Measurements from ENCODE around the gene SERPING1. TPM values are rescaled to one million over a fixed set of nuclear protein-coding genes. Genes with fewer than 3 reads are reported as not detected.

The SERPING1 gene
- polyA plus RNA-seq, 1 of the 3 experiments (the other 2 are of a cell fraction): 4.5 TPM

DNA sequence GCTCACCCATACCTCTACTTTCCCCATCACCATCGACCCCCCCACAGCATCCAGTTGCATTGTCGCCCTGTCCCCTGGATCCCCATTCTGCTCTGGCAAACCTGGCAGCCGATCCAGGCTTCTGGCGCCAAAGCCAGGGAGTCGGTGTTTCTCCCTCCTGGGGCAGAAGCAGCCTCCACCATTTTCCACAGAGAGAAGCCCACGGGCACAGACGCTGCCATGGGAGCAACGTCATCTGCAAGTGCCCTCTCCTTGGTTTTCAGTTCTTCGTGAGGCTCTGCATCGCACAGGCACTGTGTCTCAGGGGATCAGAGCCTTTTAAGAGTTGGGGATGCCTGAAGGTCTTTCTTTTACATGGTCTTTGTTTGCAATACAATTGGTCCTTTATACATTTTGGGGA is 49.9 kb downstream of the SERPING1 start:
- no peaks in the 10 kb centered on the region for H3K9me3 ChIP-seq
- peaks cover 0 to 4% of the 10 kb centered on the region in 2 experiments for H3K36me3 ChIP-seq (replicated peaks in 1 of 2; ENCODE audit: control insufficient read depth in 1 of 2, insufficient read depth in 2 of 2, low read length in 1 of 2)
- TF ChIP-seq, protein P1, sequence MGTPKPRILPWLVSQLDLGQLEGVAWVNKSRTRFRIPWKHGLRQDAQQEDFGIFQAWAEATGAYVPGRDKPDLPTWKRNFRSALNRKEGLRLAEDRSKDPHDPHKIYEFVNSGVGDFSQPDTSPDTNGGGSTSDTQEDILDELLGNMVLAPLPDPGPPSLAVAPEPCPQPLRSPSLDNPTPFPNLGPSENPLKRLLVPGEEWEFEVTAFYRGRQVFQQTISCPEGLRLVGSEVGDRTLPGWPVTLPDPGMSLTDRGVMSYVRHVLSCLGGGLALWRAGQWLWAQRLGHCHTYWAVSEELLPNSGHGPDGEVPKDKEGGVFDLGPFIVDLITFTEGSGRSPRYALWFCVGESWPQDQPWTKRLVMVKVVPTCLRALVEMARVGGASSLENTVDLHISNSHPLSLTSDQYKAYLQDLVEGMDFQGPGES (IDR thresholded peaks at IDR 0.05; ENCODE audit: low read depth, low read length): no peak
- TF ChIP-seq, protein P2, sequence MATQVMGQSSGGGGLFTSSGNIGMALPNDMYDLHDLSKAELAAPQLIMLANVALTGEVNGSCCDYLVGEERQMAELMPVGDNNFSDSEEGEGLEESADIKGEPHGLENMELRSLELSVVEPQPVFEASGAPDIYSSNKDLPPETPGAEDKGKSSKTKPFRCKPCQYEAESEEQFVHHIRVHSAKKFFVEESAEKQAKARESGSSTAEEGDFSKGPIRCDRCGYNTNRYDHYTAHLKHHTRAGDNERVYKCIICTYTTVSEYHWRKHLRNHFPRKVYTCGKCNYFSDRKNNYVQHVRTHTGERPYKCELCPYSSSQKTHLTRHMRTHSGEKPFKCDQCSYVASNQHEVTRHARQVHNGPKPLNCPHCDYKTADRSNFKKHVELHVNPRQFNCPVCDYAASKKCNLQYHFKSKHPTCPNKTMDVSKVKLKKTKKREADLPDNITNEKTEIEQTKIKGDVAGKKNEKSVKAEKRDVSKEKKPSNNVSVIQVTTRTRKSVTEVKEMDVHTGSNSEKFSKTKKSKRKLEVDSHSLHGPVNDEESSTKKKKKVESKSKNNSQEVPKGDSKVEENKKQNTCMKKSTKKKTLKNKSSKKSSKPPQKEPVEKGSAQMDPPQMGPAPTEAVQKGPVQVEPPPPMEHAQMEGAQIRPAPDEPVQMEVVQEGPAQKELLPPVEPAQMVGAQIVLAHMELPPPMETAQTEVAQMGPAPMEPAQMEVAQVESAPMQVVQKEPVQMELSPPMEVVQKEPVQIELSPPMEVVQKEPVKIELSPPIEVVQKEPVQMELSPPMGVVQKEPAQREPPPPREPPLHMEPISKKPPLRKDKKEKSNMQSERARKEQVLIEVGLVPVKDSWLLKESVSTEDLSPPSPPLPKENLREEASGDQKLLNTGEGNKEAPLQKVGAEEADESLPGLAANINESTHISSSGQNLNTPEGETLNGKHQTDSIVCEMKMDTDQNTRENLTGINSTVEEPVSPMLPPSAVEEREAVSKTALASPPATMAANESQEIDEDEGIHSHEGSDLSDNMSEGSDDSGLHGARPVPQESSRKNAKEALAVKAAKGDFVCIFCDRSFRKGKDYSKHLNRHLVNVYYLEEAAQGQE (IDR thresholded peaks at IDR 0.05; ENCODE audit: low read depth, low read length): no peak
- TF ChIP-seq, protein P3, sequence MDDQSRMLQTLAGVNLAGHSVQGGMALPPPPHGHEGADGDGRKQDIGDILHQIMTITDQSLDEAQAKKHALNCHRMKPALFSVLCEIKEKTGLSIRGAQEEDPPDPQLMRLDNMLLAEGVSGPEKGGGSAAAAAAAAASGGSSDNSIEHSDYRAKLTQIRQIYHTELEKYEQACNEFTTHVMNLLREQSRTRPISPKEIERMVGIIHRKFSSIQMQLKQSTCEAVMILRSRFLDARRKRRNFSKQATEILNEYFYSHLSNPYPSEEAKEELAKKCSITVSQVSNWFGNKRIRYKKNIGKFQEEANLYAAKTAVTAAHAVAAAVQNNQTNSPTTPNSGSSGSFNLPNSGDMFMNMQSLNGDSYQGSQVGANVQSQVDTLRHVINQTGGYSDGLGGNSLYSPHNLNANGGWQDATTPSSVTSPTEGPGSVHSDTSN (IDR thresholded peaks at IDR 0.05): no peak
- TF ChIP-seq RXRA (IDR thresholded peaks at IDR 0.05; ENCODE audit: borderline replicate concordance, low read depth): no peak
- no peak for TF ChIP-seq USF2 (IDR thresholded peaks at IDR 0.05; ENCODE audit: borderline replicate concordance, low read depth, low read length)
- no peak for TF ChIP-seq GATA2 (CRISPR knock-in tag; IDR thresholded peaks at IDR 0.05)
- TF ChIP-seq RFX5 (IDR thresholded peaks at IDR 0.05; ENCODE audit: low read length): no peak
- POLR2A ChIA-PET: interaction anchor here (0.6 to 1.8 kb wide), 2 partner anchors 154 to 1714 kb away, joined by 3 to 4 read pairs; no protein-coding TSS in a partner anchor
- H4K20me1 ChIP-seq (ENCODE audit: insufficient read depth): peaks cover 30% of the 10 kb centered on the region
- no peaks in the 10 kb centered on the region for H3K27me3 ChIP-seq (ENCODE audit: insufficient read depth)
- peaks cover 16 to 35% of the 10 kb centered on the region in 2 experiments; a peak in 3 of 4 replicates for H3K4me1 ChIP-seq (ENCODE audit: control insufficient read depth in 1 of 2, insufficient read depth in 2 of 2, low read depth in 1 of 2, low read length in 1 of 2)
- no peaks in the 10 kb centered on the region for H3K9me2 ChIP-seq
- no peak overlapping the region for H2AFZ ChIP-seq (ENCODE audit: low read depth)
- H3K27ac ChIP-seq (ENCODE audit: low read depth in 2 of 2, low read length in 1 of 2): no peak overlapping the region
- H3K9ac ChIP-seq: no peak overlapping the region
- H3K4me2 ChIP-seq: no peak overlapping the region
- CTCF ChIA-PET: interaction anchor here (0.6 to 17.7 kb wide), 6 partner anchors 76 to 302 kb away, joined by 3 to 326 read pairs (median 6); partner anchors contain the start of gene UBE2L6
- peaks cover 11% of the 10 kb centered on the region; the same call in 1 of the 2 replicates for H3K79me2 ChIP-seq (ENCODE audit: insufficient read depth)
- peaks cover 20% of the 10 kb centered on the region for H3F3A ChIP-seq (replicated peaks; ENCODE audit: insufficient read depth)
- 67% methylated on average over 3 of the region's 10 CpGs for WGBS (ENCODE audit: low lambda C conversion rate)
- no peak overlapping the region; a peak in 1 of 4 replicates for H3K4me3 ChIP-seq (ENCODE audit: low read depth in 2 of 2, low read length in 1 of 2)
- DNase-seq: peak; percentile 46
